Astrocyte of the cerebellum (primary cell): ENCODE results near the gene DPPA5.

Experiments
- DNase-seq: peaks from one replicate; pipeline ENCODE4 v3.0.0-alpha.2; 2011; ENCODE audit warnings: low read depth
- H3K4me3 ChIP-seq: 2 replicates; pipeline ENCODE4 v1.5.1; 2011; ENCODE audit warnings: mild to moderate bottlenecking, low read depth, low read length, moderate library complexity
- CTCF ChIP-seq: IDR thresholded peaks from 2 replicates; pipeline ENCODE4 v1.5.1; 2012; ENCODE audit warnings: low read length, low read depth, moderate library complexity, mild to moderate bottlenecking; ENCODE audit errors: missing control alignments
- in situ Hi-C: cut with HindIII; loops from 2 replicates; pipeline ENCODE4 v1.10.0; 2017; ENCODE audit warnings: low sequenced_read_pairs

The DPPA5 gene

GRCh38 chr6:73349311-73349710 is 4.8 kb downstream of the DPPA5 start:
- in situ Hi-C loops, result no loop called here
- TF ChIP-seq CTCF, result no peak
- no peak overlapping the region for H3K4me3 ChIP-seq
- DNase-seq, result no peak

GRCh38 chr6:73348550-73349204 is 5.4 kb downstream of the DPPA5 start:
- H3K4me3 ChIP-seq, result no peak overlapping the region
- no peak for TF ChIP-seq CTCF
- in situ Hi-C loops, result no loop called here
- no peak for DNase-seq

GRCh38 chr6:73343164-73343563 is 10.9 kb downstream of the DPPA5 start:
- in situ Hi-C loops, result no loop called here
- no peak for TF ChIP-seq CTCF
- H3K4me3 ChIP-seq, result no peak overlapping the region
- DNase-seq, result no peak

GRCh38 chr6:73342174-73342573 is 11.9 kb downstream of the DPPA5 start:
- no peak for DNase-seq
- in situ Hi-C loops, result no loop called here
- no peak for TF ChIP-seq CTCF
- H3K4me3 ChIP-seq, result no peak overlapping the region

- in situ Hi-C loops, result no loop called here
- no peak for TF ChIP-seq CTCF
- H3K4me3 ChIP-seq, result no peak overlapping the region
- DNase-seq, result no peak
These were observed 12.7 kb downstream of the DPPA5 start for GRCh38 chr6:73341335-73341734.

GRCh38 chr6:73340048-73340447 is 14.0 kb downstream of the DPPA5 start:
- DNase-seq, result no peak
- in situ Hi-C loops, result no loop called here
- TF ChIP-seq CTCF, result no peak
- no peak overlapping the region for H3K4me3 ChIP-seq

- H3K4me3 ChIP-seq, result no peak overlapping the region
- no peak for DNase-seq
- TF ChIP-seq CTCF, result no peak
- in situ Hi-C loops, result no loop called here
These were observed 14.7 kb downstream of the DPPA5 start for GRCh38 chr6:73339340-73339739.
